ENCODE data around the gene CAMTA2. TPM values are rescaled to one million over a fixed set of nuclear protein-coding genes. Genes with fewer than 3 reads are reported as not detected.

Gene CAMTA2
- polyA plus RNA-seq, 1 donor from 2014 or later, result 7.3 TPM

GRCh38 chr17:5035315-5035714 is 47.8 kb upstream of the CAMTA2 start, which contains the start of gene SLC52A1:
SLC52A1 (minus strand) TSS chr17:5035426; CDS start chr17:5034606, 820 bp downstream.
- Histone ChIP-seq H4K20me1 (ENCODE audit: insufficient read depth) (no peaks in the 10 kb centered on the region), H3K36me3 (ENCODE audit: insufficient read depth, low read length) (no peaks in the 10 kb centered on the region), H3F3A (ENCODE audit: insufficient read depth, low read length, poor library complexity, severe bottlenecking) (no peaks in the 10 kb centered on the region), H3K9me2 (ENCODE audit: insufficient read depth, low read length) (no peaks in the 10 kb centered on the region), H3K9ac (ENCODE audit: low read length) (no peak within 1 kb of the TSS), H3K4me2 (ENCODE audit: low read length) (no peak within 1 kb of the TSS), H2AFZ (ENCODE audit: low read depth, low read length) (no peak within 1 kb of the TSS), H3K27me3 (ENCODE audit: insufficient read depth, low read depth, low read length) (no peaks in the 10 kb centered on the region), H3K9me3 (ENCODE audit: low read length) (no peaks in the 10 kb centered on the region), H3K27ac (ENCODE audit: low read length) (no peak within 1 kb of the TSS), H3K79me2 (replicated peaks; ENCODE audit: insufficient read depth, low read length) (no peaks in the 10 kb centered on the region), H3K4me3 (ENCODE audit: low read length) (no peak within 1 kb of the TSS)
- TF ChIP-seq EP300 (conservative IDR thresholded peaks at IDR 0.05; ENCODE audit: poor library complexity, severe bottlenecking), result no peak
- TF ChIP-seq CTCF (IDR thresholded peaks at IDR 0.05; ENCODE audit: poor library complexity, severe bottlenecking), result no peak
- no peak for TF ChIP-seq REST (IDR thresholded peaks at IDR 0.05; ENCODE audit: borderline replicate concordance)
- TF ChIP-seq TAF1 (IDR thresholded peaks at IDR 0.05; ENCODE audit: low read depth), result no peak
- TF ChIP-seq EZH2 (IDR thresholded peaks at IDR 0.05; ENCODE audit: borderline replicate concordance, insufficient read depth, low read length, poor library complexity, severe bottlenecking), result no peak
- TF ChIP-seq RAD21 (conservative IDR thresholded peaks at IDR 0.05), result no peak
- no peak for TF ChIP-seq SMC3 (conservative IDR thresholded peaks at IDR 0.05; ENCODE audit: poor library complexity)
- TF ChIP-seq POLR2AphosphoS5 (IDR thresholded peaks at IDR 0.05), result no peak
- no peak for TF ChIP-seq MXI1 (conservative IDR thresholded peaks at IDR 0.05; ENCODE audit: poor library complexity, severe bottlenecking)

- H4K20me1 ChIP-seq (ENCODE audit: insufficient read depth), result no peaks in the 10 kb centered on the region
- H3K9ac ChIP-seq (ENCODE audit: low read length), result no peak overlapping the region
- TF ChIP-seq EP300 (conservative IDR thresholded peaks at IDR 0.05; ENCODE audit: poor library complexity, severe bottlenecking) (no peak), CTCF (IDR thresholded peaks at IDR 0.05; ENCODE audit: poor library complexity, severe bottlenecking) (no peak), POLR2AphosphoS5 (IDR thresholded peaks at IDR 0.05) (no peak), TAF1 (IDR thresholded peaks at IDR 0.05; ENCODE audit: low read depth) (no peak), MXI1 (conservative IDR thresholded peaks at IDR 0.05; ENCODE audit: poor library complexity, severe bottlenecking) (no peak), SMC3 (conservative IDR thresholded peaks at IDR 0.05; ENCODE audit: poor library complexity) (no peak), REST (IDR thresholded peaks at IDR 0.05; ENCODE audit: borderline replicate concordance) (no peak), EZH2 (IDR thresholded peaks at IDR 0.05; ENCODE audit: borderline replicate concordance, insufficient read depth, low read length, poor library complexity, severe bottlenecking) (no peak), RAD21 (conservative IDR thresholded peaks at IDR 0.05) (no peak)
- H3K4me2 ChIP-seq (ENCODE audit: low read length), result no peak overlapping the region
- no peak overlapping the region for H2AFZ ChIP-seq (ENCODE audit: low read depth, low read length)
- no peaks in the 10 kb centered on the region for H3F3A ChIP-seq (ENCODE audit: insufficient read depth, low read length, poor library complexity, severe bottlenecking)
- H3K9me2 ChIP-seq (ENCODE audit: insufficient read depth, low read length), result no peaks in the 10 kb centered on the region
- H3K4me3 ChIP-seq (ENCODE audit: low read length), result no peak overlapping the region
- no peaks in the 10 kb centered on the region for H3K27me3 ChIP-seq (ENCODE audit: insufficient read depth, low read depth, low read length)
- H3K9me3 ChIP-seq (ENCODE audit: low read length), result no peaks in the 10 kb centered on the region
- no peak overlapping the region for H3K27ac ChIP-seq (ENCODE audit: low read length)
- no peaks in the 10 kb centered on the region for H3K36me3 ChIP-seq (ENCODE audit: insufficient read depth, low read length)
- H3K79me2 ChIP-seq (replicated peaks; ENCODE audit: insufficient read depth, low read length), result no peaks in the 10 kb centered on the region
Observed at GRCh38 chr17:5034651-5035050, 47.2 kb upstream of the CAMTA2 start.
